Neural cell (in vitro differentiated cells): ENCODE measurements around the gene SLC9B2. TPM values are rescaled to one million over a fixed set of nuclear protein-coding genes. Genes with fewer than 3 reads are reported as not detected.

ENCODE experiments used
- H2AFZ ChIP-seq: fragments of 200-600, 300-800 bp; sonication (generic), shearing (Covaris generic); 2 replicates; pipeline ENCODE4 v1.6.0; 2014; ENCODE audit warnings: low read depth, mild to moderate bottlenecking, antibody characterized with exemption, low read length, moderate library complexity
- H3F3A ChIP-seq: fragments of 200-600 bp; shearing (Covaris generic); 2 replicates; pipeline ENCODE4 v1.6.1; 2016; ENCODE audit warnings: mild to moderate bottlenecking, moderate library complexity, mixed read lengths, antibody characterized with exemption, low read length; ENCODE audit not compliant: insufficient read depth, poor library complexity, severe bottlenecking
- H3K27ac ChIP-seq: fragments of 200-600, 300-800 bp; sonication (generic), shearing (Covaris generic); 2 replicates; pipeline ENCODE4 v1.5.1; 2014; ENCODE audit warnings: mild to moderate bottlenecking, low read length, moderate library complexity
- H3K27me3 ChIP-seq: fragments of 300-800, 200-600 bp; sonication (generic), shearing (Covaris generic); 2 replicates; pipeline ENCODE4 v1.6.0; 2014; ENCODE audit warnings: mild to moderate bottlenecking, low read depth, low read length, moderate library complexity; ENCODE audit not compliant: insufficient read depth
- H3K36me3 ChIP-seq: fragments of 300-800, 200-600 bp; sonication (generic), shearing (Covaris generic); 2 replicates; pipeline ENCODE4 v1.5.1; 2014; ENCODE audit warnings: mild to moderate bottlenecking, antibody characterized with exemption, low read length, moderate library complexity; ENCODE audit not compliant: insufficient read depth
- H3K4me2 ChIP-seq: fragments of 300-800, 200-600 bp; sonication (generic), shearing (Covaris generic); 2 replicates; pipeline ENCODE4 v1.6.0; 2014; ENCODE audit warnings: mild to moderate bottlenecking, low read length
- H3K4me3 ChIP-seq: fragments of 300-800, 200-600 bp; sonication (generic), shearing (Covaris generic); 2 replicates; pipeline ENCODE4 v1.5.1; 2014; ENCODE audit warnings: mild to moderate bottlenecking, low read length, moderate library complexity
- H3K79me2 ChIP-seq: fragments of 200-600 bp; shearing (Covaris generic); replicated peaks from 2 replicates; pipeline ENCODE4 v1.6.0; 2014; ENCODE audit warnings: mild to moderate bottlenecking, low read length, moderate library complexity; ENCODE audit not compliant: insufficient read depth
- H3K9ac ChIP-seq: fragments of 300-800, 200-600 bp; sonication (generic), shearing (Covaris generic); 2 replicates; pipeline ENCODE4 v1.6.1; 2016; ENCODE audit warnings: mild to moderate bottlenecking, low read length, mixed read lengths
- H3K9me2 ChIP-seq: fragments of 200-600 bp; shearing (Covaris generic); 2 replicates; pipeline ENCODE4 v1.6.1; 2016; ENCODE audit warnings: mild to moderate bottlenecking, low read length, mixed read lengths; ENCODE audit not compliant: insufficient read depth
- H3K9me3 ChIP-seq: fragments of 200-600, 300-800 bp; sonication (generic), shearing (Covaris generic); 2 replicates; pipeline ENCODE4 v1.6.1; 2016; ENCODE audit warnings: mild to moderate bottlenecking, mixed run types, low read length, moderate library complexity, mixed read lengths
- H4K20me1 ChIP-seq: fragments of 200-600 bp; shearing (Covaris generic); 2 replicates; pipeline ENCODE4 v1.6.1; 2016; ENCODE audit warnings: mild to moderate bottlenecking, mixed run types; ENCODE audit not compliant: insufficient read depth
- EP300 ChIP-seq: fragments of 450-650 bp; conservative IDR thresholded peaks from 2 replicates; pipeline ENCODE4 v1.6.1; 2014; ENCODE audit warnings: antibody characterized with exemption, mild to moderate bottlenecking, moderate library complexity; ENCODE audit not compliant: poor library complexity, severe bottlenecking
- EZH2 ChIP-seq: fragments of 200-600, 300-800 bp; shearing (Covaris generic), sonication (generic); IDR thresholded peaks from 2 replicates; pipeline ENCODE4 v1.6.1; 2014; ENCODE audit warnings: antibody characterized with exemption, low read length, borderline replicate concordance, mild to moderate bottlenecking; ENCODE audit not compliant: insufficient read depth, poor library complexity, severe bottlenecking
- MXI1 ChIP-seq: fragments of 450-650 bp; conservative IDR thresholded peaks from 2 replicates; pipeline ENCODE4 v1.6.1; 2014; ENCODE audit warnings: antibody characterized with exemption, mild to moderate bottlenecking; ENCODE audit not compliant: poor library complexity, severe bottlenecking
- POLR2AphosphoS5 ChIP-seq: IDR thresholded peaks from 2 replicates; pipeline ENCODE4 v1.6.1; 2012
- RAD21 ChIP-seq: fragments of 450-650 bp; conservative IDR thresholded peaks from 2 replicates; pipeline ENCODE4 v1.6.1; 2014; ENCODE audit warnings: antibody characterized with exemption, mild to moderate bottlenecking, moderate library complexity
- SMC3 ChIP-seq: fragments of 450-650 bp; conservative IDR thresholded peaks from 2 replicates; pipeline ENCODE4 v1.6.1; 2014; ENCODE audit warnings: antibody characterized with exemption, mild to moderate bottlenecking, moderate library complexity; ENCODE audit not compliant: poor library complexity
- TAF1 ChIP-seq: IDR thresholded peaks from 2 replicates; pipeline ENCODE4 v1.6.1; 2012; ENCODE audit warnings: low read depth
- polyA plus RNA-seq: library from polyadenylated mRNA; depleted of rRNA; stranded (reverse); fragments of >200 nt; gene quantifications from 2 replicates; pipeline ENCODE4 v1.2.3, GENCODE V29; 2014
- TF ChIP-seq, protein P1 (sequence below): IDR thresholded peaks from 2 replicates; pipeline ENCODE4 v1.6.1; 2012; ENCODE audit warnings: borderline replicate concordance
- TF ChIP-seq, protein P2 (sequence below): fragments of 450-650 bp; IDR thresholded peaks from 2 replicates; pipeline ENCODE4 v1.5.1; 2014; ENCODE audit warnings: antibody characterized with exemption, mild to moderate bottlenecking, moderate library complexity; ENCODE audit not compliant: poor library complexity, severe bottlenecking

The SLC9B2 gene
- polyA plus RNA-seq, 1 donor from 2014 or later = 46.3 TPM

DNA sequence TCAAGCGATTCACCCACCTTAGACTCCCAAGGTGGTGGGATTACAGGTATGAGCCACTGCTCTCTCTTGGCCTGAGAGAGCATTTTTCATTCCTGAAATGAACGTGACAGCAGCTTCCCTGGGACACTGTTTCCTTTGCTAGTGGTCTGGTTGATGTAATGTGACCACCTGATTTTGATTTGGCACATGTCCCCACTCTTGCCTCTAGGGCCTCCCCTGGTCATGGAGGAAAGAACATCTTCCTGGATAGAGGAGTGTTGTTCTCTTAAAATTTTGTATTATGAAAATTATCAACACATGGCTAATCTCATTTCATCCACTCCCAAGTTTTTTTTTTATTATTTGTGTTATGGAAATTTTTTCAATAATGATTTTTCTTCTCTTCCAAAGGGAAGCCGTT is 23.8 kb downstream of the SLC9B2 start:
- TF ChIP-seq EP300 = no peak
- TF ChIP-seq MXI1 = no peak
- TF ChIP-seq, protein P1, sequence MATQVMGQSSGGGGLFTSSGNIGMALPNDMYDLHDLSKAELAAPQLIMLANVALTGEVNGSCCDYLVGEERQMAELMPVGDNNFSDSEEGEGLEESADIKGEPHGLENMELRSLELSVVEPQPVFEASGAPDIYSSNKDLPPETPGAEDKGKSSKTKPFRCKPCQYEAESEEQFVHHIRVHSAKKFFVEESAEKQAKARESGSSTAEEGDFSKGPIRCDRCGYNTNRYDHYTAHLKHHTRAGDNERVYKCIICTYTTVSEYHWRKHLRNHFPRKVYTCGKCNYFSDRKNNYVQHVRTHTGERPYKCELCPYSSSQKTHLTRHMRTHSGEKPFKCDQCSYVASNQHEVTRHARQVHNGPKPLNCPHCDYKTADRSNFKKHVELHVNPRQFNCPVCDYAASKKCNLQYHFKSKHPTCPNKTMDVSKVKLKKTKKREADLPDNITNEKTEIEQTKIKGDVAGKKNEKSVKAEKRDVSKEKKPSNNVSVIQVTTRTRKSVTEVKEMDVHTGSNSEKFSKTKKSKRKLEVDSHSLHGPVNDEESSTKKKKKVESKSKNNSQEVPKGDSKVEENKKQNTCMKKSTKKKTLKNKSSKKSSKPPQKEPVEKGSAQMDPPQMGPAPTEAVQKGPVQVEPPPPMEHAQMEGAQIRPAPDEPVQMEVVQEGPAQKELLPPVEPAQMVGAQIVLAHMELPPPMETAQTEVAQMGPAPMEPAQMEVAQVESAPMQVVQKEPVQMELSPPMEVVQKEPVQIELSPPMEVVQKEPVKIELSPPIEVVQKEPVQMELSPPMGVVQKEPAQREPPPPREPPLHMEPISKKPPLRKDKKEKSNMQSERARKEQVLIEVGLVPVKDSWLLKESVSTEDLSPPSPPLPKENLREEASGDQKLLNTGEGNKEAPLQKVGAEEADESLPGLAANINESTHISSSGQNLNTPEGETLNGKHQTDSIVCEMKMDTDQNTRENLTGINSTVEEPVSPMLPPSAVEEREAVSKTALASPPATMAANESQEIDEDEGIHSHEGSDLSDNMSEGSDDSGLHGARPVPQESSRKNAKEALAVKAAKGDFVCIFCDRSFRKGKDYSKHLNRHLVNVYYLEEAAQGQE = no peak
- TF ChIP-seq TAF1 = no peak
- no peak for TF ChIP-seq EZH2
- no peak for TF ChIP-seq POLR2AphosphoS5
- TF ChIP-seq SMC3 = no peak
- TF ChIP-seq, protein P2, sequence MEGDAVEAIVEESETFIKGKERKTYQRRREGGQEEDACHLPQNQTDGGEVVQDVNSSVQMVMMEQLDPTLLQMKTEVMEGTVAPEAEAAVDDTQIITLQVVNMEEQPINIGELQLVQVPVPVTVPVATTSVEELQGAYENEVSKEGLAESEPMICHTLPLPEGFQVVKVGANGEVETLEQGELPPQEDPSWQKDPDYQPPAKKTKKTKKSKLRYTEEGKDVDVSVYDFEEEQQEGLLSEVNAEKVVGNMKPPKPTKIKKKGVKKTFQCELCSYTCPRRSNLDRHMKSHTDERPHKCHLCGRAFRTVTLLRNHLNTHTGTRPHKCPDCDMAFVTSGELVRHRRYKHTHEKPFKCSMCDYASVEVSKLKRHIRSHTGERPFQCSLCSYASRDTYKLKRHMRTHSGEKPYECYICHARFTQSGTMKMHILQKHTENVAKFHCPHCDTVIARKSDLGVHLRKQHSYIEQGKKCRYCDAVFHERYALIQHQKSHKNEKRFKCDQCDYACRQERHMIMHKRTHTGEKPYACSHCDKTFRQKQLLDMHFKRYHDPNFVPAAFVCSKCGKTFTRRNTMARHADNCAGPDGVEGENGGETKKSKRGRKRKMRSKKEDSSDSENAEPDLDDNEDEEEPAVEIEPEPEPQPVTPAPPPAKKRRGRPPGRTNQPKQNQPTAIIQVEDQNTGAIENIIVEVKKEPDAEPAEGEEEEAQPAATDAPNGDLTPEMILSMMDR = no peak
- TF ChIP-seq RAD21 = no peak
- H3K9ac ChIP-seq = no peak overlapping the region
- H3K79me2 ChIP-seq = no peaks in the 10 kb centered on the region
- H3K4me2 ChIP-seq = no peak overlapping the region
- no peaks in the 10 kb centered on the region for H3K9me3 ChIP-seq
- H3K27me3 ChIP-seq = no peaks in the 10 kb centered on the region
- H3F3A ChIP-seq = no peaks in the 10 kb centered on the region
- H3K9me2 ChIP-seq = no peaks in the 10 kb centered on the region
- H3K36me3 ChIP-seq = no peaks in the 10 kb centered on the region
- H3K4me3 ChIP-seq = no peak overlapping the region
- no peak overlapping the region for H3K27ac ChIP-seq
- no peak overlapping the region for H2AFZ ChIP-seq
- no peaks in the 10 kb centered on the region for H4K20me1 ChIP-seq

DNA sequence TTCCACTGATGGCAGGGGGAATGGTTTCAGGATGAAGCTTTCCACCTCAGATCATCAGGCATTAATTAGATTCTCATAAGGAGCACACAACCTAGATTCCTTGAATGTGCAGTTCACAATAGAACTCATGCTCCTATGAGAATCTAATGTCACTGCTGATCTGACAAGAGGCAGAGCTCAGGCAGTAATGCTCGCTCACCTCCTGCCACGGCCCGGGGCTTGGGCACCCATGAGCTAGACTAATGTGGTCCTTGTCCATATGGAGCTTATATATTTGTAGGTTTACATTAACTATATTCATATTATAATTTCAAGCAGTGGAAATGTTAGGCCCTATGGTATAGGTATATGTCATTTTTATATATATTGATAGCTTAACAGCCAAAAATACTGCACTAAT is 24.4 kb downstream of the SLC9B2 start:
- Histone ChIP-seq H3F3A (no peaks in the 10 kb centered on the region), H3K9me2 (no peaks in the 10 kb centered on the region), H2AFZ (no peak overlapping the region), H3K4me3 (no peak overlapping the region), H3K36me3 (no peaks in the 10 kb centered on the region), H3K4me2 (no peak overlapping the region), H3K79me2 (no peaks in the 10 kb centered on the region), H4K20me1 (no peaks in the 10 kb centered on the region), H3K27me3 (no peaks in the 10 kb centered on the region), H3K9me3 (no peaks in the 10 kb centered on the region), H3K9ac (no peak overlapping the region), H3K27ac (no peak overlapping the region)
- TF ChIP-seq SMC3 (no peak), EZH2 (no peak)
